Aorta (tissue), 5 donors: ENCODE data around the gene PTMA. TPM values are rescaled to one million over a fixed set of nuclear protein-coding genes. Genes with fewer than 3 reads are reported as not detected.

Experiments
- ATAC-seq: fragments of 200-7000 bp; cut with Tn5 transposase; one replicate; pipeline ENCODE4 v1.9.1; 2022; ENCODE audit warnings: moderate library complexity; ENCODE audit not compliant: low FRiP score
- DNase-seq, 2 donors: peaks; one replicate each; pipeline ENCODE4 v3.0.0-alpha.2; 2020
- H3K27ac ChIP-seq, 2 donors: one replicate each; pipeline ENCODE4 v1.5.1; 2013; ENCODE audit warnings: low read length in 2 of 2, mild to moderate bottlenecking in 2 of 2, moderate library complexity in 2 of 2, control low read depth in 1 of 2, inconsistent platforms in 1 of 2, low read depth in 1 of 2
- H3K27me3 ChIP-seq, 2 donors: one replicate each; pipeline ENCODE4 v1.6.1; 2013; ENCODE audit warnings: control low read depth in 1 of 2, low read length in 1 of 2, mild to moderate bottlenecking in 1 of 2, moderate library complexity in 1 of 2; ENCODE audit not compliant: insufficient read depth in 2 of 2, control insufficient read depth in 1 of 2
- H3K36me3 ChIP-seq, 2 donors: one replicate each; pipeline ENCODE4 v1.6.1; 2013; ENCODE audit warnings: control low read depth in 1 of 2, low read length in 1 of 2, mild to moderate bottlenecking in 1 of 2; ENCODE audit not compliant: insufficient read depth in 2 of 2, control insufficient read depth in 1 of 2
- H3K4me1 ChIP-seq, 2 donors: one replicate each; pipeline ENCODE4 v1.6.1; 2013; ENCODE audit warnings: low read length in 2 of 2, control low read depth in 1 of 2, mild to moderate bottlenecking in 1 of 2, moderate library complexity in 1 of 2; ENCODE audit not compliant: insufficient read depth in 2 of 2, control insufficient read depth in 1 of 2
- H3K4me3 ChIP-seq, 2 donors: one replicate each; pipeline ENCODE4 v1.5.1; 2013; ENCODE audit warnings: low read length in 2 of 2, control low read depth in 1 of 2, mild to moderate bottlenecking in 1 of 2
- H3K9me3 ChIP-seq: one replicate; pipeline ENCODE4 v1.6.1; 2013; ENCODE audit warnings: mild to moderate bottlenecking, low read length; ENCODE audit not compliant: control insufficient read depth
- WGBS, 2 donors: extraction: QIAGEN DNeasy Blood & Tissue Kit; methylation state at CpG; one replicate each; pipeline ENCODE4 v1.1.7; 2013; 5-methylcytosine and 5-hydroxymethylcytosine counted together
- intact Hi-C, 2 donors: fragments of 100-400 bp; cut with DNase I; formaldehyde crosslinking; loops; one replicate each; pipeline versions ENCODE4 v1.14.2 to v1.15.0; 2022
- polyA plus RNA-seq, 2 donors: library from polyadenylated mRNA; stranded (reverse); fragments of 200-250 nt; gene quantifications; one replicate each; pipeline ENCODE4 v1.2.3, GENCODE V29; 2013
- total RNA-seq, 2 donors: library from RNA; stranded (reverse); fragmentation: NEBNext Ultra II Directional; extraction: Animal tissue kit (Norgen Biotek cat#: 25700); gene quantifications; one replicate each; pipeline ENCODE4 v1.2.1, GENCODE V29; 2021
- donor health status: healthy with polysubstance abuse.
- donor health status: Bipolar disorder and iron deficiency.
- donor health status: DM: no; HTN: no; CAD: no.
- donor health status: DM: no; HTN: no; CAD: no.
- donor health status: DM: yes; HTN: yes; CAD: no.

Gene PTMA
- total and polyA plus RNA-seq, 4 donors: 792 to 2,243 (median 1,069) TPM

- Histone ChIP-seq H3K36me3 (no peaks in the 10 kb centered on the region), H3K27ac (peak overlapping the region; percentile 86 to 98), H3K4me3 (no peak overlapping the region), H3K9me3 (no peaks in the 10 kb centered on the region), H3K4me1 (no peaks in the 10 kb centered on the region), H3K27me3 (no peaks in the 10 kb centered on the region)
- ATAC-seq: no peak
- WGBS, 2 donors: 90 to 92% methylated on average over 8 of the region's 8 CpGs
- DNase-seq: no peak
- intact Hi-C loops: loop anchor here in 1 of 2 donors (5.0 kb wide), 1 partner anchor 43 kb away; the partner anchor contains the start of gene PTMA
These were observed 43.6 kb upstream of the PTMA start for GRCh38 chr2:231664727-231665126.

- ATAC-seq (no peak), DNase-seq (no peak)
- no peaks in the 10 kb centered on the region for H3K27me3 ChIP-seq
- intact Hi-C loops: loop anchor here in 1 of 2 donors (2.0 kb wide), 2 partner anchors 41 to 53 kb away; no protein-coding TSS in a partner anchor
- peak overlapping the region in 1 of 2 donors; percentile 39 for H3K4me3 ChIP-seq
- 59 to 61% methylated on average over 20 of the region's 20 CpGs for WGBS, 2 donors
- H3K27ac ChIP-seq: peak overlapping the region; percentile 86 to 98
- no peaks in the 10 kb centered on the region for H3K9me3 ChIP-seq
- H3K36me3 ChIP-seq: no peaks in the 10 kb centered on the region
- no peaks in the 10 kb centered on the region for H3K4me1 ChIP-seq
These were observed 42.8 kb upstream of the PTMA start for GRCh38 chr2:231665245-231666170.

- Histone ChIP-seq H3K27ac (peak overlapping the region; percentile 86 to 98), H3K4me3 (peak overlapping the region in 1 of 2 donors; percentile 39), H3K27me3 (no peaks in the 10 kb centered on the region), H3K9me3 (no peaks in the 10 kb centered on the region), H3K36me3 (no peaks in the 10 kb centered on the region), H3K4me1 (no peaks in the 10 kb centered on the region)
- ATAC-seq: peak; percentile 91
- intact Hi-C loops: loop anchor here in 1 of 2 donors (2.0 kb wide), 2 partner anchors 40 to 54 kb away; no protein-coding TSS in a partner anchor
- DNase-seq: peak; percentile 97 to 98
- WGBS, 2 donors: 1 to 2% methylated on average over 32 of the region's 32 CpGs
These were observed 41.9 kb upstream of the PTMA start for GRCh38 chr2:231666171-231667095.

- ATAC-seq: no peak
- no peak overlapping the region for H3K4me3 ChIP-seq
- peak overlapping the region; percentile 57 to 98 for H3K27ac ChIP-seq
- intact Hi-C loops: loop anchor here in 1 of 2 donors (2.0 kb wide), 2 partner anchors 40 to 54 kb away; no protein-coding TSS in a partner anchor
- 3 to 5% methylated on average over 11 of the region's 11 CpGs for WGBS, 2 donors
- no peaks in the 10 kb centered on the region for H3K4me1 ChIP-seq
- no peaks in the 10 kb centered on the region for H3K36me3 ChIP-seq
- no peaks in the 10 kb centered on the region for H3K27me3 ChIP-seq
- no peak for DNase-seq
- no peaks in the 10 kb centered on the region for H3K9me3 ChIP-seq
These were observed 41.3 kb upstream of the PTMA start for GRCh38 chr2:231667096-231667427.

GRCh38 chr2:231667496-231667895 is 40.8 kb upstream of the PTMA start:
- H3K4me1 ChIP-seq: no peaks in the 10 kb centered on the region
- intact Hi-C loops: loop anchor here in 1 of 2 donors (2.0 kb wide), 2 partner anchors 39 to 55 kb away; no protein-coding TSS in a partner anchor
- H3K27me3 ChIP-seq: no peaks in the 10 kb centered on the region
- 35 to 37% methylated on average over 7 of the region's 7 CpGs for WGBS, 2 donors
- H3K4me3 ChIP-seq: no peak overlapping the region
- H3K27ac ChIP-seq: peak overlapping the region; percentile 57 to 98
- ATAC-seq (no peak), DNase-seq (no peak)
- H3K9me3 ChIP-seq: no peaks in the 10 kb centered on the region
- H3K36me3 ChIP-seq: no peaks in the 10 kb centered on the region

- Histone ChIP-seq H3K9me3 (no peaks in the 10 kb centered on the region), H3K4me3 (no peak overlapping the region), H3K4me1 (no peaks in the 10 kb centered on the region), H3K27me3 (no peaks in the 10 kb centered on the region), H3K36me3 (no peaks in the 10 kb centered on the region), H3K27ac (no peak overlapping the region)
- DNase-seq: no peak
- 96 to 97% methylated on average over 2 of the region's 2 CpGs for WGBS, 2 donors
- ATAC-seq: no peak
- intact Hi-C loops: no loop called here
These were observed 39.3 kb upstream of the PTMA start for GRCh38 chr2:231668981-231669380.

GRCh38 chr2:231671270-231672050 is 36.9 kb upstream of the PTMA start:
- no peaks in the 10 kb centered on the region for H3K36me3 ChIP-seq
- H3K4me3 ChIP-seq: no peak overlapping the region
- intact Hi-C loops: loop anchor here in 1 of 2 donors (2.0 kb wide), 1 partner anchor 59 kb away; no protein-coding TSS in a partner anchor
- 54 to 62% methylated on average over 17 of the region's 17 CpGs for WGBS, 2 donors
- H3K9me3 ChIP-seq: no peaks in the 10 kb centered on the region
- no peak overlapping the region for H3K27ac ChIP-seq
- ATAC-seq: no peak
- no peaks in the 10 kb centered on the region for H3K27me3 ChIP-seq
- DNase-seq: no peak
- peaks cover 0 to 2% of the 10 kb centered on the region in 2 donors for H3K4me1 ChIP-seq
